Muscle of leg (tissue), 11 donors: Measurements from ENCODE around the gene DCAF7. TPM values are rescaled to one million over a fixed set of nuclear protein-coding genes. Genes with fewer than 3 reads are reported as not detected.

ENCODE experiments used
- DNase-seq: peaks from one replicate; pipeline ENCODE4 v3.0.0; 2013
- H3K27ac ChIP-seq: one replicate; pipeline ENCODE4 v1.5.1; 2013; ENCODE audit warnings: mild to moderate bottlenecking, low read length, control low read depth
- H3K27me3 ChIP-seq: one replicate; pipeline ENCODE4 v1.6.1; 2013; ENCODE audit warnings: low read length; ENCODE audit not compliant: control insufficient read depth, insufficient read depth
- H3K36me3 ChIP-seq: one replicate; pipeline ENCODE4 v1.6.1; 2013; ENCODE audit warnings: low read length; ENCODE audit not compliant: control insufficient read depth, insufficient read depth
- H3K4me1 ChIP-seq: one replicate; pipeline ENCODE4 v1.6.1; 2013; ENCODE audit warnings: low read length; ENCODE audit not compliant: control insufficient read depth, insufficient read depth
- H3K4me3 ChIP-seq: one replicate; pipeline ENCODE4 v1.5.1; 2013; ENCODE audit warnings: low read length, control low read depth
- H3K9me3 ChIP-seq: replicated peaks from 2 replicates; pipeline ENCODE4 v1.6.1; 2013; ENCODE audit warnings: low read depth, low read length; ENCODE audit not compliant: control insufficient read depth
- WGBS: methylation state at CpG from one replicate; pipeline ENCODE4 v1.1.5; 2013; ENCODE audit warnings: missing lambda C conversion rate; ENCODE audit not compliant: insufficient coverage; 5-methylcytosine and 5-hydroxymethylcytosine counted together
- polyA plus RNA-seq, 8 donors: library from polyadenylated mRNA; unstranded; fragments of 120-200 nt; gene quantifications; one replicate each; pipeline versions ENCODE4 v1.2.1 to v1.2.3, GENCODE V29; 2013; ENCODE audit warnings: inconsistent platforms in 1 of 8, low replicate concordance in 1 of 8; ENCODE audit not compliant: insufficient read length in 8 of 8, insufficient read depth in 1 of 8
- total RNA-seq: library from RNA; stranded (reverse); fragments of 120-200 nt; gene quantifications from one replicate; pipeline ENCODE4 v1.2.4, GENCODE V29; 2013

DCAF7 gene
- total and polyA plus RNA-seq, 9 donors, result 22.4 to 56.7 (median 40.8) TPM

- H3K27ac ChIP-seq, result no peak overlapping the region
- WGBS, result 90% methylated on average over 9 of the region's 11 CpGs
- H3K36me3 ChIP-seq, result peaks cover 44% of the 10 kb centered on the region
These were observed 29.4 kb downstream of the DCAF7 start for GRCh38 chr17:63579633-63580032.

GRCh38 chr17:63587770-63588169 lies 37.5 kb downstream of the DCAF7 start:
- H3K4me1 ChIP-seq, result no peaks in the 10 kb centered on the region
- H3K4me3 ChIP-seq, result no peak overlapping the region
- 100% methylated on average over 2 of the region's 5 CpGs for WGBS
- H3K9me3 ChIP-seq, result no peaks in the 10 kb centered on the region
- H3K27me3 ChIP-seq, result no peaks in the 10 kb centered on the region
- H3K27ac ChIP-seq, result no peak overlapping the region
- H3K36me3 ChIP-seq, result peaks cover 78% of the 10 kb centered on the region
- no peak for DNase-seq

More at GRCh38 chr17:63579633-63580032, 29.4 kb downstream of the DCAF7 start:
- no peaks in the 10 kb centered on the region for H3K9me3 ChIP-seq
- H3K4me1 ChIP-seq, result no peaks in the 10 kb centered on the region
- no peak for DNase-seq
- no peaks in the 10 kb centered on the region for H3K27me3 ChIP-seq
- H3K4me3 ChIP-seq, result no peak overlapping the region

GRCh38 chr17:63588797-63589196 lies 38.5 kb downstream of the DCAF7 start:
- Histone ChIP-seq H3K27me3 (no peaks in the 10 kb centered on the region), H3K4me3 (no peak overlapping the region), H3K4me1 (no peaks in the 10 kb centered on the region), H3K27ac (no peak overlapping the region), H3K36me3 (peaks cover 75% of the 10 kb centered on the region), H3K9me3 (no peaks in the 10 kb centered on the region)
- 94% methylated on average over 11 of the region's 11 CpGs for WGBS
- no peak for DNase-seq

- DNase-seq, result no peak
- H3K4me3 ChIP-seq, result no peak overlapping the region
- WGBS, result 100% methylated on average over 1 of the region's 1 CpG
- H3K36me3 ChIP-seq, result peaks cover 71% of the 10 kb centered on the region
- H3K9me3 ChIP-seq, result no peaks in the 10 kb centered on the region
- no peak overlapping the region for H3K27ac ChIP-seq
- no peaks in the 10 kb centered on the region for H3K27me3 ChIP-seq
- H3K4me1 ChIP-seq, result no peaks in the 10 kb centered on the region
These were observed 39.4 kb downstream of the DCAF7 start for GRCh38 chr17:63589646-63590045.

GRCh38 chr17:63592797-63593196 lies 42.5 kb downstream of the DCAF7 start:
- no peak overlapping the region for H3K27ac ChIP-seq
- H3K9me3 ChIP-seq, result no peaks in the 10 kb centered on the region
- WGBS, result 80% methylated on average over 1 of the region's 3 CpGs
- no peaks in the 10 kb centered on the region for H3K27me3 ChIP-seq
- H3K4me3 ChIP-seq, result no peak overlapping the region
- peaks cover 48% of the 10 kb centered on the region for H3K36me3 ChIP-seq
- no peaks in the 10 kb centered on the region for H3K4me1 ChIP-seq
- DNase-seq, result no peak

GRCh38 chr17:63595132-63595531 lies 44.9 kb downstream of the DCAF7 start:
- Histone ChIP-seq H3K9me3 (no peaks in the 10 kb centered on the region), H3K4me3 (no peak overlapping the region), H3K27ac (no peak overlapping the region), H3K4me1 (peaks cover 2% of the 10 kb centered on the region), H3K36me3 (peaks cover 29% of the 10 kb centered on the region), H3K27me3 (no peaks in the 10 kb centered on the region)
- DNase-seq, result no peak
- 100% methylated on average over 2 of the region's 3 CpGs for WGBS

- H3K9me3 ChIP-seq, result no peaks in the 10 kb centered on the region
- no peaks in the 10 kb centered on the region for H3K27me3 ChIP-seq
- 60% methylated on average over 1 of the region's 6 CpGs for WGBS
- H3K4me3 ChIP-seq, result no peak overlapping the region
- peaks cover 12% of the 10 kb centered on the region for H3K36me3 ChIP-seq
- H3K27ac ChIP-seq, result no peak overlapping the region
- DNase-seq, result no peak
- peaks cover 12% of the 10 kb centered on the region for H3K4me1 ChIP-seq
These were observed 46.7 kb downstream of the DCAF7 start for GRCh38 chr17:63596856-63597586.

- Histone ChIP-seq H3K36me3 (peaks cover 3% of the 10 kb centered on the region), H3K27ac (no peak overlapping the region), H3K4me3 (no peak overlapping the region), H3K9me3 (no peaks in the 10 kb centered on the region), H3K4me1 (peaks cover 12% of the 10 kb centered on the region), H3K27me3 (no peaks in the 10 kb centered on the region)
- WGBS, result no CpG with 5 or more reads among the region's 2 CpGs
- no peak for DNase-seq
These were observed 48.0 kb downstream of the DCAF7 start for GRCh38 chr17:63598281-63598680.

- peak within 1 kb of the TSS; percentile 32 for H3K27ac ChIP-seq
- H3K36me3 ChIP-seq, result peaks cover 17% of the 10 kb centered on the region
- no peaks in the 10 kb centered on the region for H3K27me3 ChIP-seq
- H3K4me3 ChIP-seq, result peak within 1 kb of the TSS; percentile 71
- H3K4me1 ChIP-seq, result peaks cover 12% of the 10 kb centered on the region
- WGBS, result 1% methylated on average over 61 of the region's 61 CpGs
- H3K9me3 ChIP-seq, result no peaks in the 10 kb centered on the region
- peak; percentile 89 for DNase-seq
These were observed 50.5 kb downstream of the DCAF7 start, which contains the start of gene TACO1 for GRCh38 chr17:63600569-63601438. TSS of gene TACO1 (plus strand) at chr17:63600895. CDS start at chr17:63601084, 189 bp downstream.
